ENCODE results near the gene TNFAIP8L3.

- TF ChIP-seq CTCF (IDR thresholded peaks at IDR 0.05) (no peak), POLR2A (IDR thresholded peaks at IDR 0.05) (no peak)
Observed at GRCh38 chr15:51114437-51115119, 19.9 kb upstream of the TNFAIP8L3 start.
